H9 (cell line): ENCODE results near the gene FGA. TPM values are rescaled to one million over a fixed set of nuclear protein-coding genes. Genes with fewer than 3 reads are reported as not detected.

Experiments used
- DNase-seq: peaks from one replicate; pipeline ENCODE4 v3.0.0-alpha.2; 2017
- H2AFZ ChIP-seq: one replicate; pipeline ENCODE4 v1.6.1; 2013; ENCODE audit warnings: mild to moderate bottlenecking, low read length, control low read depth, moderate library complexity
- H2AK5ac ChIP-seq: 2 replicates; pipeline ENCODE4 v1.6.1; 2013; ENCODE audit warnings: low read length, control low read depth, mixed read lengths; ENCODE audit not compliant: insufficient read length
- H2BK120ac ChIP-seq: one replicate; pipeline ENCODE4 v1.6.1; 2013; ENCODE audit warnings: low read depth, mild to moderate bottlenecking, low read length, control low read depth, inconsistent platforms; ENCODE audit not compliant: poor library complexity, severe bottlenecking
- H2BK12ac ChIP-seq: 2 replicates; pipeline ENCODE4 v1.6.1; 2013; ENCODE audit warnings: low read length, control low read depth, mixed read lengths, low read depth; ENCODE audit not compliant: insufficient read length
- H2BK15ac ChIP-seq: 2 replicates; pipeline ENCODE4 v1.6.1; 2013; ENCODE audit warnings: low read depth, low read length, control low read depth
- H2BK20ac ChIP-seq: one replicate; pipeline ENCODE4 v1.6.1; 2013; ENCODE audit warnings: low read depth, mild to moderate bottlenecking, low read length, control low read depth, inconsistent platforms; ENCODE audit not compliant: poor library complexity, severe bottlenecking
- H2BK5ac ChIP-seq: 2 replicates; pipeline ENCODE4 v1.6.1; 2013; ENCODE audit warnings: low read length, control low read depth, mixed read lengths; ENCODE audit not compliant: insufficient read length
- H3K14ac ChIP-seq: 2 replicates; pipeline ENCODE4 v1.6.1; 2013; ENCODE audit warnings: low read length, control low read depth; ENCODE audit not compliant: insufficient read depth
- H3K18ac ChIP-seq: 2 replicates; pipeline ENCODE4 v1.6.1; 2013; ENCODE audit warnings: low read depth, mild to moderate bottlenecking, mixed read lengths, low read length, control low read depth; ENCODE audit not compliant: insufficient read length
- H3K23ac ChIP-seq: 2 replicates; pipeline ENCODE4 v1.6.1; 2013; ENCODE audit warnings: low read length, control low read depth, mixed read lengths, low read depth; ENCODE audit not compliant: insufficient read length
- H3K23me2 ChIP-seq: 2 replicates; pipeline ENCODE4 v1.6.1; 2013; ENCODE audit warnings: low read depth, mild to moderate bottlenecking, mixed read lengths, low read length, control low read depth; ENCODE audit not compliant: insufficient read length, poor library complexity, severe bottlenecking
- H3K27ac ChIP-seq: 2 replicates; pipeline ENCODE4 v1.5.1; 2013; ENCODE audit warnings: low read length, control low read depth, mixed read lengths, low read depth; ENCODE audit not compliant: insufficient read length
- H3K27me3 ChIP-seq: 2 replicates; pipeline ENCODE4 v1.6.1; 2013; ENCODE audit warnings: low read length, control low read depth, inconsistent platforms; ENCODE audit not compliant: insufficient read depth
- H3K4ac ChIP-seq: 2 replicates; pipeline ENCODE4 v1.6.1; 2013; ENCODE audit warnings: low read depth, mild to moderate bottlenecking, control low read depth, inconsistent platforms, low read length, moderate library complexity
- H3K4me1 ChIP-seq: 2 replicates; pipeline ENCODE4 v1.6.1; 2013; ENCODE audit warnings: low read length, control low read depth, inconsistent platforms; ENCODE audit not compliant: insufficient read depth
- H3K4me2 ChIP-seq: 2 replicates; pipeline ENCODE4 v1.6.1; 2013; ENCODE audit warnings: low read length, control low read depth, mixed read lengths; ENCODE audit not compliant: insufficient read length, insufficient read depth
- H3K56ac ChIP-seq: 2 replicates; pipeline ENCODE4 v1.6.1; 2013; ENCODE audit warnings: low read depth, mild to moderate bottlenecking, mixed read lengths, low read length, control low read depth; ENCODE audit not compliant: insufficient read length
- H3K79me1 ChIP-seq: 2 replicates; pipeline ENCODE4 v1.6.1; 2013; ENCODE audit warnings: low read depth, mild to moderate bottlenecking, moderate library complexity, low read length, control low read depth, inconsistent platforms; ENCODE audit not compliant: insufficient read depth, poor library complexity, severe bottlenecking
- H3K79me2 ChIP-seq: 2 replicates; pipeline ENCODE4 v1.6.1; 2013; ENCODE audit warnings: low read length, control low read depth, inconsistent platforms; ENCODE audit not compliant: insufficient read depth
- H3K9ac ChIP-seq: 2 replicates; pipeline ENCODE4 v1.6.1; 2013; ENCODE audit warnings: low read length, control low read depth, mixed read lengths; ENCODE audit not compliant: insufficient read length; ENCODE audit errors: extremely low read depth
- H3K9me3 ChIP-seq: one replicate; pipeline ENCODE4 v1.6.1; 2013; ENCODE audit warnings: low read depth, low read length, inconsistent platforms; ENCODE audit not compliant: control insufficient read depth
- H3T11ph ChIP-seq: one replicate; pipeline ENCODE4 v1.6.1; 2013; ENCODE audit warnings: mild to moderate bottlenecking, low read length, control low read depth, inconsistent platforms
- H4K20me1 ChIP-seq: one replicate; pipeline ENCODE4 v1.6.1; 2013; ENCODE audit not compliant: control insufficient read depth, insufficient read length, insufficient read depth
- H4K5ac ChIP-seq: 2 replicates; pipeline ENCODE4 v1.6.1; 2013; ENCODE audit warnings: low read depth, mild to moderate bottlenecking, mixed read lengths, low read length, control low read depth; ENCODE audit not compliant: insufficient read length
- H4K8ac ChIP-seq: replicated peaks from 2 replicates; pipeline ENCODE4 v1.6.1; 2013; ENCODE audit warnings: low read length, control low read depth, mixed read lengths, low read depth; ENCODE audit not compliant: insufficient read length
- H4K91ac ChIP-seq: 2 replicates; pipeline ENCODE4 v1.6.1; 2013; ENCODE audit warnings: low read depth, mild to moderate bottlenecking, moderate library complexity, mixed read lengths, low read length, control low read depth; ENCODE audit not compliant: insufficient read length
- H3K27ac Mint-ChIP-seq, 3 experiments: 2 replicates in 2 of 3; 3 replicates in 1 of 3; pipeline ENCODE4 v1.8.0; 2020 to 2021; ENCODE audit warnings: mixed read lengths in 3 of 3, mild to moderate bottlenecking in 1 of 3, moderate library complexity in 1 of 3
- H3K27me3 Mint-ChIP-seq: 2 replicates; pipeline ENCODE4 v1.8.0; 2021; ENCODE audit warnings: low read depth, mild to moderate bottlenecking, moderate library complexity, mixed read lengths
- H3K36me3 Mint-ChIP-seq, 3 experiments: 2 replicates in 2 of 3; 3 replicates in 1 of 3; pipeline ENCODE4 v1.8.0; 2020 to 2021; ENCODE audit warnings: low read depth in 3 of 3, mixed read lengths in 3 of 3; ENCODE audit not compliant: insufficient read depth in 1 of 3
- H3K4me1 Mint-ChIP-seq, 2 experiments: 2 replicates each; pipeline ENCODE4 v1.8.0; 2020; ENCODE audit warnings: mixed read lengths in 2 of 2
- H3K4me3 Mint-ChIP-seq, 2 experiments: 2 replicates in 1 of 2; 3 replicates in 1 of 2; pipeline ENCODE4 v1.8.0; 2020 to 2021; ENCODE audit warnings: mild to moderate bottlenecking in 2 of 2, mixed read lengths in 2 of 2, moderate library complexity in 1 of 2
- H3K9me3 Mint-ChIP-seq, 2 experiments: 2 replicates in 1 of 2; 3 replicates in 1 of 2; pipeline ENCODE4 v1.8.0; 2020; ENCODE audit warnings: mild to moderate bottlenecking in 2 of 2, mixed read lengths in 2 of 2, moderate library complexity in 1 of 2
- CTCF ChIP-seq: fragments of 200-600 bp; sonication (generic); conservative IDR thresholded peaks from 3 replicates; pipeline ENCODE4 v1.8.0; 2021; ENCODE audit warnings: antibody characterized with exemption, mild to moderate bottlenecking
- total RNA-seq: library from RNA; stranded (reverse); gene quantifications from 2 replicates; pipeline ENCODE4 v1.2.1, GENCODE V29; 2021

Gene FGA
- total RNA-seq, 1 experiment from 2014 or later, result not detected

DNA sequence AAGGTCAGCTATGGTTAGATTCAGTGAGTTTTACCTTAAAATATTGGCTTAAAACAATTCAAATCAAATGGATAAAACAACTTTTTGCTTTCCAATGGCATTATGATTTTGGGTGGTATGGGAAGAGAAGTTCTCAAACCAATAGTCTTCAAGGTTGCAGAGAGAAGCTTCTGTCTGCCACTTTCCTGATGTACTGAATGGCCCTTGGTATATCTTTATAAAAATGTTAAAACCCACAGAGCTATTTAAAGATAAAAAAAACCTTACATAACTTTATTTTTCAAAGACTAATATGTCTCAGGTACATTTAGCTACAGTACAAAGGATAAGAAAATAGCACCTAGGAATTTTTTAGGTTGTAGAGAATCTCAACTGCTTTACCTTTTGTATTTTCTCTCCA is 6.9 kb downstream of the FGA start:
- no peak for TF ChIP-seq CTCF
- H2BK15ac ChIP-seq, result no peak overlapping the region

More for the DNA sequence above, 6.9 kb downstream of the FGA start:
- DNase-seq, result no peak
- Histone ChIP-seq H4K20me1 (no peaks in the 10 kb centered on the region), H3K23me2 (no peaks in the 10 kb centered on the region), H3K56ac (no peak overlapping the region), H3K14ac (no peak overlapping the region), H2BK20ac (no peak overlapping the region), H3K4me1 (no peaks in the 10 kb centered on the region), H3K79me2 (no peaks in the 10 kb centered on the region), H3K9me3 (no peaks in the 10 kb centered on the region), H3K23ac (no peak overlapping the region), H4K8ac (no peak overlapping the region), H2BK120ac (no peak overlapping the region), H2BK12ac (no peak overlapping the region), H3K4ac (no peak overlapping the region), H3T11ph (no peak overlapping the region), H3K9ac (no peak overlapping the region), H3K27me3 (no peaks in the 10 kb centered on the region), H4K91ac (no peak overlapping the region), H3K27ac (no peak overlapping the region), H4K5ac (no peak overlapping the region), H3K18ac (no peak overlapping the region), H2BK5ac (no peak overlapping the region), H2AK5ac (no peak overlapping the region), H3K4me2 (no peak overlapping the region), H2AFZ (no peak overlapping the region), H3K79me1 (no peaks in the 10 kb centered on the region)
- Mint-ChIP-seq H3K27me3 (no peaks in the 10 kb centered on the region), H3K4me3 (no peak overlapping the region), H3K4me1 (no peaks in the 10 kb centered on the region), H3K27ac (no peak overlapping the region), H3K36me3 (no peaks in the 10 kb centered on the region), H3K9me3 (no peaks in the 10 kb centered on the region)
